H9 (cell line): ENCODE measurements around the gene SOS1. TPM values are rescaled to one million over a fixed set of nuclear protein-coding genes. Genes with fewer than 3 reads are reported as not detected.

ENCODE experiments used
- DNase-seq: peaks from one replicate; pipeline ENCODE4 v3.0.0-alpha.2; 2017
- H2AFZ ChIP-seq: one replicate; pipeline ENCODE4 v1.6.1; 2013; ENCODE audit warnings: mild to moderate bottlenecking, low read length, control low read depth, moderate library complexity
- H2AK5ac ChIP-seq: 2 replicates; pipeline ENCODE4 v1.6.1; 2013; ENCODE audit warnings: low read length, control low read depth, mixed read lengths; ENCODE audit not compliant: insufficient read length
- H2BK120ac ChIP-seq: one replicate; pipeline ENCODE4 v1.6.1; 2013; ENCODE audit warnings: low read depth, mild to moderate bottlenecking, low read length, control low read depth, inconsistent platforms; ENCODE audit not compliant: poor library complexity, severe bottlenecking
- H2BK12ac ChIP-seq: 2 replicates; pipeline ENCODE4 v1.6.1; 2013; ENCODE audit warnings: low read length, control low read depth, mixed read lengths, low read depth; ENCODE audit not compliant: insufficient read length
- H2BK15ac ChIP-seq: 2 replicates; pipeline ENCODE4 v1.6.1; 2013; ENCODE audit warnings: low read depth, low read length, control low read depth
- H2BK20ac ChIP-seq: one replicate; pipeline ENCODE4 v1.6.1; 2013; ENCODE audit warnings: low read depth, mild to moderate bottlenecking, low read length, control low read depth, inconsistent platforms; ENCODE audit not compliant: poor library complexity, severe bottlenecking
- H2BK5ac ChIP-seq: 2 replicates; pipeline ENCODE4 v1.6.1; 2013; ENCODE audit warnings: low read length, control low read depth, mixed read lengths; ENCODE audit not compliant: insufficient read length
- H3K14ac ChIP-seq: 2 replicates; pipeline ENCODE4 v1.6.1; 2013; ENCODE audit warnings: low read length, control low read depth; ENCODE audit not compliant: insufficient read depth
- H3K18ac ChIP-seq: 2 replicates; pipeline ENCODE4 v1.6.1; 2013; ENCODE audit warnings: low read depth, mild to moderate bottlenecking, mixed read lengths, low read length, control low read depth; ENCODE audit not compliant: insufficient read length
- H3K23ac ChIP-seq: 2 replicates; pipeline ENCODE4 v1.6.1; 2013; ENCODE audit warnings: low read length, control low read depth, mixed read lengths, low read depth; ENCODE audit not compliant: insufficient read length
- H3K23me2 ChIP-seq: 2 replicates; pipeline ENCODE4 v1.6.1; 2013; ENCODE audit warnings: low read depth, mild to moderate bottlenecking, mixed read lengths, low read length, control low read depth; ENCODE audit not compliant: insufficient read length, poor library complexity, severe bottlenecking
- H3K27ac ChIP-seq: 2 replicates; pipeline ENCODE4 v1.5.1; 2013; ENCODE audit warnings: low read length, control low read depth, mixed read lengths, low read depth; ENCODE audit not compliant: insufficient read length
- H3K27me3 ChIP-seq: 2 replicates; pipeline ENCODE4 v1.6.1; 2013; ENCODE audit warnings: low read length, control low read depth, inconsistent platforms; ENCODE audit not compliant: insufficient read depth
- H3K4ac ChIP-seq: 2 replicates; pipeline ENCODE4 v1.6.1; 2013; ENCODE audit warnings: low read depth, mild to moderate bottlenecking, control low read depth, inconsistent platforms, low read length, moderate library complexity
- H3K4me1 ChIP-seq: 2 replicates; pipeline ENCODE4 v1.6.1; 2013; ENCODE audit warnings: low read length, control low read depth, inconsistent platforms; ENCODE audit not compliant: insufficient read depth
- H3K4me2 ChIP-seq: 2 replicates; pipeline ENCODE4 v1.6.1; 2013; ENCODE audit warnings: low read length, control low read depth, mixed read lengths; ENCODE audit not compliant: insufficient read length, insufficient read depth
- H3K56ac ChIP-seq: 2 replicates; pipeline ENCODE4 v1.6.1; 2013; ENCODE audit warnings: low read depth, mild to moderate bottlenecking, mixed read lengths, low read length, control low read depth; ENCODE audit not compliant: insufficient read length
- H3K79me1 ChIP-seq: 2 replicates; pipeline ENCODE4 v1.6.1; 2013; ENCODE audit warnings: low read depth, mild to moderate bottlenecking, moderate library complexity, low read length, control low read depth, inconsistent platforms; ENCODE audit not compliant: insufficient read depth, poor library complexity, severe bottlenecking
- H3K79me2 ChIP-seq: 2 replicates; pipeline ENCODE4 v1.6.1; 2013; ENCODE audit warnings: low read length, control low read depth, inconsistent platforms; ENCODE audit not compliant: insufficient read depth
- H3K9ac ChIP-seq: 2 replicates; pipeline ENCODE4 v1.6.1; 2013; ENCODE audit warnings: low read length, control low read depth, mixed read lengths; ENCODE audit not compliant: insufficient read length; ENCODE audit errors: extremely low read depth
- H3K9me3 ChIP-seq: one replicate; pipeline ENCODE4 v1.6.1; 2013; ENCODE audit warnings: low read depth, low read length, inconsistent platforms; ENCODE audit not compliant: control insufficient read depth
- H3T11ph ChIP-seq: one replicate; pipeline ENCODE4 v1.6.1; 2013; ENCODE audit warnings: mild to moderate bottlenecking, low read length, control low read depth, inconsistent platforms
- H4K20me1 ChIP-seq: one replicate; pipeline ENCODE4 v1.6.1; 2013; ENCODE audit not compliant: control insufficient read depth, insufficient read length, insufficient read depth
- H4K5ac ChIP-seq: 2 replicates; pipeline ENCODE4 v1.6.1; 2013; ENCODE audit warnings: low read depth, mild to moderate bottlenecking, mixed read lengths, low read length, control low read depth; ENCODE audit not compliant: insufficient read length
- H4K8ac ChIP-seq: replicated peaks from 2 replicates; pipeline ENCODE4 v1.6.1; 2013; ENCODE audit warnings: low read length, control low read depth, mixed read lengths, low read depth; ENCODE audit not compliant: insufficient read length
- H4K91ac ChIP-seq: 2 replicates; pipeline ENCODE4 v1.6.1; 2013; ENCODE audit warnings: low read depth, mild to moderate bottlenecking, moderate library complexity, mixed read lengths, low read length, control low read depth; ENCODE audit not compliant: insufficient read length
- H3K27ac Mint-ChIP-seq, 3 experiments: 2 replicates in 2 of 3; 3 replicates in 1 of 3; pipeline ENCODE4 v1.8.0; 2020 to 2021; ENCODE audit warnings: mixed read lengths in 3 of 3, mild to moderate bottlenecking in 1 of 3, moderate library complexity in 1 of 3
- H3K27me3 Mint-ChIP-seq: 2 replicates; pipeline ENCODE4 v1.8.0; 2021; ENCODE audit warnings: low read depth, mild to moderate bottlenecking, moderate library complexity, mixed read lengths
- H3K36me3 Mint-ChIP-seq, 3 experiments: 2 replicates in 2 of 3; 3 replicates in 1 of 3; pipeline ENCODE4 v1.8.0; 2020 to 2021; ENCODE audit warnings: low read depth in 3 of 3, mixed read lengths in 3 of 3; ENCODE audit not compliant: insufficient read depth in 1 of 3
- H3K4me1 Mint-ChIP-seq, 2 experiments: 2 replicates each; pipeline ENCODE4 v1.8.0; 2020; ENCODE audit warnings: mixed read lengths in 2 of 2
- H3K4me3 Mint-ChIP-seq, 2 experiments: 2 replicates in 1 of 2; 3 replicates in 1 of 2; pipeline ENCODE4 v1.8.0; 2020 to 2021; ENCODE audit warnings: mild to moderate bottlenecking in 2 of 2, mixed read lengths in 2 of 2, moderate library complexity in 1 of 2
- H3K9me3 Mint-ChIP-seq, 2 experiments: 2 replicates in 1 of 2; 3 replicates in 1 of 2; pipeline ENCODE4 v1.8.0; 2020; ENCODE audit warnings: mild to moderate bottlenecking in 2 of 2, mixed read lengths in 2 of 2, moderate library complexity in 1 of 2
- CTCF ChIP-seq: fragments of 200-600 bp; sonication (generic); conservative IDR thresholded peaks from 3 replicates; pipeline ENCODE4 v1.8.0; 2021; ENCODE audit warnings: antibody characterized with exemption, mild to moderate bottlenecking
- WGBS: extraction: QIAGEN DNeasy Blood & Tissue Kit; methylation state at CpG from one replicate; pipeline ENCODE4 v1.1.7; 2013; ENCODE audit warnings: missing lambda C conversion rate, low lambda C conversion rate, mixed read lengths; ENCODE audit not compliant: insufficient read length; ENCODE audit errors: extremely low coverage; 5-methylcytosine and 5-hydroxymethylcytosine counted together
- total RNA-seq: library from RNA; stranded (reverse); gene quantifications from 2 replicates; pipeline ENCODE4 v1.2.1, GENCODE V29; 2021

The SOS1 gene
- total RNA-seq, 1 experiment from 2014 or later, result 35.8 TPM

GRCh38 chr2:39158351-39158750, 37.5 kb upstream of the SOS1 start:
- Histone ChIP-seq H3K14ac (no peak overlapping the region), H3K79me1 (no peaks in the 10 kb centered on the region), H3K4me2 (no peak overlapping the region), H3K27me3 (no peaks in the 10 kb centered on the region), H3K27ac (no peak overlapping the region), H2BK5ac (no peak overlapping the region), H2BK12ac (no peak overlapping the region), H3K9ac (no peak overlapping the region), H4K5ac (no peak overlapping the region), H3K79me2 (no peaks in the 10 kb centered on the region), H4K91ac (no peak overlapping the region), H3K4me1 (peaks cover 3% of the 10 kb centered on the region; the same call in 1 of the 2 replicates), H4K20me1 (no peaks in the 10 kb centered on the region), H2AK5ac (no peak overlapping the region), H3T11ph (no peak overlapping the region), H4K8ac (no peak overlapping the region), H3K56ac (no peak overlapping the region), H2AFZ (no peak overlapping the region), H3K4ac (no peak overlapping the region), H2BK120ac (no peak overlapping the region), H2BK15ac (no peak overlapping the region), H3K9me3 (no peaks in the 10 kb centered on the region), H2BK20ac (no peak overlapping the region), H3K23me2 (no peaks in the 10 kb centered on the region), H3K18ac (no peak overlapping the region), H3K23ac (no peak overlapping the region)
- Mint-ChIP-seq H3K27me3 (no peaks in the 10 kb centered on the region), H3K27ac (0 out of 7 replicates have a peak overlapping the region, but pooled peaks of 2 of the 3 experiments have one; percentile 39 to 45), H3K4me1 (peaks cover 14 to 23% of the 10 kb centered on the region in 2 experiments), H3K36me3 (no peaks in the 10 kb centered on the region), H3K9me3 (no peaks in the 10 kb centered on the region), H3K4me3 (no peak overlapping the region)
- no CpG with 5 or more reads among the region's 4 CpGs for WGBS
- no peak for DNase-seq
- TF ChIP-seq CTCF, result no peak
